Uterus (tissue), 4 donors: ENCODE measurements around the gene ADAP1. TPM values are rescaled to one million over a fixed set of nuclear protein-coding genes. Genes with fewer than 3 reads are reported as not detected.

Source experiments
- DNase-seq, 2 donors: peaks; one replicate each; pipeline ENCODE4 v3.0.0-alpha.2; 2019 to 2020
- H3K27ac ChIP-seq, 2 donors: fragments of 200-600 bp; sonication (generic); 1 replicate in 1 of 2; 2 replicates in 1 of 2; pipeline ENCODE4 v1.5.1; 2016 to 2018
- H3K27me3 ChIP-seq, 2 donors: fragments of 200-600 bp; sonication (generic); one replicate each; pipeline ENCODE4 v1.5.1; 2018 to 2019; ENCODE audit warnings: control low read depth in 1 of 2
- H3K36me3 ChIP-seq, 2 donors: fragments of 200-600 bp; sonication (generic); one replicate each; pipeline ENCODE4 v1.5.1; 2019; ENCODE audit warnings: control low read depth in 1 of 2
- H3K4me1 ChIP-seq, 2 donors: fragments of 200-600 bp; sonication (generic); one replicate each; pipeline ENCODE4 v1.5.1; 2018 to 2019; ENCODE audit warnings: control low read depth in 1 of 2
- H3K4me3 ChIP-seq, 2 donors: fragments of 200-600 bp; sonication (generic); 1 replicate in 1 of 2; 2 replicates in 1 of 2; pipeline ENCODE4 v1.5.1; 2018 to 2019; ENCODE audit warnings: mild to moderate bottlenecking in 1 of 2
- H3K9me3 ChIP-seq, 2 donors: fragments of 200-600 bp; sonication (generic); one replicate each; pipeline ENCODE4 v1.5.1; 2019; ENCODE audit warnings: control low read depth in 1 of 2
- POLR2A ChIP-seq, 2 donors: fragments of 450-650 bp; IDR thresholded peaks; one replicate each; pipeline ENCODE4 v1.6.1; 2016; ENCODE audit warnings: antibody characterized with exemption in 2 of 2, mild to moderate bottlenecking in 1 of 2, moderate library complexity in 1 of 2
- intact Hi-C: fragments of 100-400 bp; cut with DNase I; formaldehyde crosslinking; loops from one replicate; pipeline ENCODE4 v1.15.1; 2023; ENCODE audit warnings: low total_unique reads
- total RNA-seq, 4 donors: library from RNA; depleted of rRNA in 3 of 4; stranded (reverse); fragments of >200 nt in 3 of 4; gene quantifications; one replicate each; pipeline versions ENCODE4 v1.1.0 to v1.2.4, GENCODE V29; 2014 to 2023
- TF ChIP-seq, protein P1 (sequence below), 4 experiments: fragments of 200-600 bp in 2 of 4; fragments of 450-650 bp in 2 of 4; sonication (generic) in 2 of 4; IDR thresholded peaks; one replicate each; pipeline ENCODE4 v1.5.1; 2016 to 2019; ENCODE audit warnings: antibody characterized with exemption in 4 of 4, mild to moderate bottlenecking in 2 of 4, moderate library complexity in 1 of 4
- donor health status: DM: yes; HTN: yes; CAD: no.

The ADAP1 gene
- total RNA-seq, 4 donors from 2014 or later, result 3.2 to 17.4 (median 10.9) TPM

DNA sequence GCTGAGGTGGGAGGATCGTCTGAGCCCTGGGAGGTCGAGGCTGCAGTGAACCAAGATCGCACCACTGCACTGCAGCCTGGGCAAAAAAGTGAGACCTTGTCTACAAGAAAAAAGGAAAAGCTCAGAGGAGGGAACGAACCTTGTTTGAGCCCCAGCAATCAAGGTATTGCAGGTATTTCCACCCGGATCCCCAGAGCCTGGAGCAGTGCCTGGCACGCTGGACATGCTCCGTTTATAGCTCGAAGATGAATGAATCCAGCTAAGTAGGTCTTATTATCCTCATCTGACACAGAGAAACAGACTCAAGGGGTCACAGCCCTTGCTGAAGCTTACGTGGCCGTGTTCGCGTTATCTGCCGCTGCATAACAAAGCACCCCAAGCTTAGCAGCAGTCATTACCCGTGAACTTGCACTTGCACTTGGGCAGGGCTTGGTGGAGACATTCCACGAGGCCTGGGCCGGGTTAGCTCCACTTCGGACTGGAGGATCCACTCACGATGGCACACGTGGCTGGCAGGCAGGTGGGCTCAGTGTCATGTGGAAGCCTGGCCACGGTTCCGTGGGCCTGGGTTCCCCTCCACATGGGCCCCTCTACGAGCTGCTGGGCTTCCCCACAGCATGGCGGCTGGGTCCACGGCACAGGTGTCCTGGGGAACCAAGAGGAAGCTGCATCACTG is 24.1 kb upstream of the ADAP1 start:
- H3K4me1 ChIP-seq, result peaks cover 0 to 3% of the 10 kb centered on the region in 2 donors
- H3K27ac ChIP-seq, result no peak overlapping the region
- no peak for DNase-seq
- no peaks in the 10 kb centered on the region for H3K9me3 ChIP-seq
- intact Hi-C loops, result no loop called here
- no peaks in the 10 kb centered on the region for H3K36me3 ChIP-seq
- peaks cover 4 to 8% of the 10 kb centered on the region in 2 donors for H3K27me3 ChIP-seq
- TF ChIP-seq POLR2A (IDR thresholded peaks at IDR 0.05), result no peak
- TF ChIP-seq, protein P1, sequence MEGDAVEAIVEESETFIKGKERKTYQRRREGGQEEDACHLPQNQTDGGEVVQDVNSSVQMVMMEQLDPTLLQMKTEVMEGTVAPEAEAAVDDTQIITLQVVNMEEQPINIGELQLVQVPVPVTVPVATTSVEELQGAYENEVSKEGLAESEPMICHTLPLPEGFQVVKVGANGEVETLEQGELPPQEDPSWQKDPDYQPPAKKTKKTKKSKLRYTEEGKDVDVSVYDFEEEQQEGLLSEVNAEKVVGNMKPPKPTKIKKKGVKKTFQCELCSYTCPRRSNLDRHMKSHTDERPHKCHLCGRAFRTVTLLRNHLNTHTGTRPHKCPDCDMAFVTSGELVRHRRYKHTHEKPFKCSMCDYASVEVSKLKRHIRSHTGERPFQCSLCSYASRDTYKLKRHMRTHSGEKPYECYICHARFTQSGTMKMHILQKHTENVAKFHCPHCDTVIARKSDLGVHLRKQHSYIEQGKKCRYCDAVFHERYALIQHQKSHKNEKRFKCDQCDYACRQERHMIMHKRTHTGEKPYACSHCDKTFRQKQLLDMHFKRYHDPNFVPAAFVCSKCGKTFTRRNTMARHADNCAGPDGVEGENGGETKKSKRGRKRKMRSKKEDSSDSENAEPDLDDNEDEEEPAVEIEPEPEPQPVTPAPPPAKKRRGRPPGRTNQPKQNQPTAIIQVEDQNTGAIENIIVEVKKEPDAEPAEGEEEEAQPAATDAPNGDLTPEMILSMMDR (IDR thresholded peaks at IDR 0.05), result no peak
- no peak overlapping the region for H3K4me3 ChIP-seq

DNA sequence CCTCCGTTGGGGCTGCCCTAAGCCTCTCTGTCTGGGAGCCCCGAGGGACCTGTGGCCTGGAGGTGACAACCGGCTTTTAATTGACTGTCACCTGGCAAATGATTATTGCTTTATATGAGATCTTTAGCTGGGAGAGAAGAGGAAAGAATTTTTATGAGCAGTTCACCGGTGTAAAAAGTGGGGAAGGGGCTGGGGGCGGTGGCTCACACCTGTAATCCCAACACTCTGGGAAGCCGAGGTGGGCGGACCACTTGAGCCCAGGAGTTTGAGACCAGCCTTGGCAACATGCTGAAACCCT is 23.5 kb upstream of the ADAP1 start:
- TF ChIP-seq POLR2A (IDR thresholded peaks at IDR 0.05), result no peak
- TF ChIP-seq, protein P1 (IDR thresholded peaks at IDR 0.05), result no peak
- no peak for DNase-seq

DNA sequence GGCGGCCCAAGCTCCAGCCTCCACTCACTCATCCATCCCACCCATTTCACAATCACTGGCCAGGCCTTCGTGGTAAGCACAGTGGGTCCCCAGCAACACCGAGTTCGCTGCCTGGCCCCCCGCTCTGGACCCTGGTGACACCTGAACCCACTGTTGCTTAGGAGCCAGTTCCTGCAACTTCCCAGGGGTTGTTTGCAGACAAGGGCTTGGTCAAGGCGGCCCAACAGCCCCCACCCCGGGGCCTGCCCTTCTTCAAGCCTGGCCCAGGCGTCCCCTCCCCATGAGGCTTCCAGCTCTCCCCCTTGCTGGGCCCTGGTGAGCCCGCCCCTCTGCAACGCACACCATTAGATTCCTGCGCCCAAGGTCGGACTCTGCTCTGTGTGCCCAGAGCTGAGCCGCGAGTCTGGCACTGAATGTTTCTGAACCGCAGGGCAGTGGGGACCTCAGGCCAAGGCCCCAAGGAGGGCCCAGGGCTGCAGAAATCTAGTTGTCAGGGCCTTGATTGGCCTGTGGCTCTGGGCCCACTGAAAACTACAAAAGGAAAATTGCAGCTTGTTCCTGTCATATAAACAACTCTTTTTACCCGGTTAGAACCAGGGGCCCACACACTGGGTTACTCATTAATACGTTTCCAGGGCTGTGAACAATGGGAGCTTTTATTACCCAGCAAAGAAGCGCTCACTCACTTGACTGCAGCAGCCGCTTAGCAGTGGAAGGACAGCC is 23.0 kb upstream of the ADAP1 start:
- intact Hi-C loops, result no loop called here
- Histone ChIP-seq H3K27ac (no peak overlapping the region), H3K4me3 (no peak overlapping the region), H3K27me3 (no peaks in the 10 kb centered on the region), H3K4me1 (peaks cover 0 to 6% of the 10 kb centered on the region in 2 donors), H3K9me3 (no peaks in the 10 kb centered on the region), H3K36me3 (no peaks in the 10 kb centered on the region)
- TF ChIP-seq POLR2A (IDR thresholded peaks at IDR 0.05), result no peak
- TF ChIP-seq, protein P1 (IDR thresholded peaks at IDR 0.05), result no peak
- no peak for DNase-seq

More for the DNA sequence above, 23.5 kb upstream of the ADAP1 start:
- H3K9me3 ChIP-seq, result no peaks in the 10 kb centered on the region
- no peak overlapping the region for H3K27ac ChIP-seq
- intact Hi-C loops, result no loop called here
- no peak overlapping the region for H3K4me3 ChIP-seq
- H3K27me3 ChIP-seq, result peaks cover 2 to 4% of the 10 kb centered on the region in 2 donors
- no peaks in the 10 kb centered on the region for H3K36me3 ChIP-seq
- H3K4me1 ChIP-seq, result peaks cover 0 to 6% of the 10 kb centered on the region in 2 donors

DNA sequence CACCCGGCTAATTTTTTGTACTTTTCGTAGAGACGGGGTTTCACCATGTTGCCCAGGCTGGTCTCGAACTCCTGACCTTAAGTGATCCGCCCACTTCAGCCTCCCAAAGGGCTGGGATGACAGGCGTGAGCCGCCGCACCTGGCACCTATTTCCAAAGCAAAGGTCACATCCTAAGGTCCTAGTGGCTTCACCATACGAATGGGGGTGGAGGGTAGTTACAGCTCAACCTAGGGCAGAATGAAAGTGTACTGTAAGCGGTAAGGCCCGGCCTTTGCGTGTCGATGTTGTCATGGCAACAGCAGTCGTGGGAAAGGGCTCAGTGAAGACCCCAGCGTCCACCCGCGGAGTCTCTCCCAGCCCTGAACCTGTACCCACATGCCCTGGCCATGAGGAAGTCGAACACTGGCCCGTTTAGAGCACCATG is 22.4 kb upstream of the ADAP1 start:
- Histone ChIP-seq H3K4me1 (peaks cover 0 to 6% of the 10 kb centered on the region in 2 donors), H3K9me3 (no peaks in the 10 kb centered on the region), H3K4me3 (no peak overlapping the region), H3K27ac (no peak overlapping the region), H3K36me3 (no peaks in the 10 kb centered on the region), H3K27me3 (no peaks in the 10 kb centered on the region)
- DNase-seq, result no peak
- intact Hi-C loops, result no loop called here
- TF ChIP-seq POLR2A (IDR thresholded peaks at IDR 0.05), result no peak
- TF ChIP-seq, protein P1 (IDR thresholded peaks at IDR 0.05), result no peak
